Iris pigment epithelial cell (primary cell): Measurements from ENCODE around the gene SWI5.
A peak's percentile ranks its signal among the peaks of the same experiment; 100 is the strongest.

Experiments
- DNase-seq: peaks from one replicate; pipeline ENCODE4 v3.0.0-alpha.2; 2011; ENCODE audit warnings: low read depth

The SWI5 gene

DNA sequence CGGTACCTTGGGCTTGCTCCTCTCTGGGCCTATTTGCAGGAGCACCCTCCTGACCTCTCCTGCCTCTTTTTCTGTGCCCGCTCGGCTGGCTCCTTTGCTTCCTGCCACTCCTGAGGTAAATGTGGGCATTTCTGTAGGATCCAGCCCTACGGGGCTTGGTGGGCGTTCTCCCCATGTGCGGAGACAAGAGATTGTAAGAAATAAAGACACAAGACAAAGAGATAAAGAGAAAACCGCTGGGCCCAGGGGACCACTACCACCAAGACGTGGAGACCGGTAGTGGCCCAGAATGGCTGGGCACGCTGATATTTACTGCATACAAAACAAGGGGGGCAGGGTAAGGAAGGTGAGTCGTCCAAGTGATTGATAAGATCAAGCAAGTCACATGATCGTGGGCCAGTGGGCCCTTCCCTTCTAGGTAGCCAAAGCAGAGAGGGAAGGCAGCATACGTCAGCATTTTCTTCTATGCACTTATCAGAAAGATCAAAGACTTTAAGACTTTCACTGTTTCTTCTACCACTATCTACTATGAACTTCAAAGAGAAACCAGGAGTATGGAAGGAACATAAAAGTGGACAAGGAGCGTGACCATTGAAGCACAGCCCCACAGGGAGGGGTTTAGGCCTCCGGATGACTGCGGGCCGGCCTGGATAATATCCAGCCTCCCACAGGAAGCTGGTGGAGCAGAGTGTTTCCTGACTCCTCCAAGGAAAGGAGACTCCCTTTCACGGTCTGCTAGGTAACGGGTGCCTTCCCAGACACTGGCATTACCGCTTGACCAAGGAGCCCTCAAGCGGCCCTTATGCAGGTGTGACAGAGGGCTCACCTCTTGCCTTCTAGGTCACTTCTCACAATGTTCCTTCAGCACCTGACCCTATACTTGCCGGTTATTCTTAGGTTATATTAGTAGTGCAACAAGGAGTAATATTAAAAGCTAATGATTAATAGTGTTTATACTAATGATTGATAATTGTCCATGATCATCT, 3.3 kb downstream of the SWI5 start:
- peak; percentile 37 for DNase-seq

DNA sequence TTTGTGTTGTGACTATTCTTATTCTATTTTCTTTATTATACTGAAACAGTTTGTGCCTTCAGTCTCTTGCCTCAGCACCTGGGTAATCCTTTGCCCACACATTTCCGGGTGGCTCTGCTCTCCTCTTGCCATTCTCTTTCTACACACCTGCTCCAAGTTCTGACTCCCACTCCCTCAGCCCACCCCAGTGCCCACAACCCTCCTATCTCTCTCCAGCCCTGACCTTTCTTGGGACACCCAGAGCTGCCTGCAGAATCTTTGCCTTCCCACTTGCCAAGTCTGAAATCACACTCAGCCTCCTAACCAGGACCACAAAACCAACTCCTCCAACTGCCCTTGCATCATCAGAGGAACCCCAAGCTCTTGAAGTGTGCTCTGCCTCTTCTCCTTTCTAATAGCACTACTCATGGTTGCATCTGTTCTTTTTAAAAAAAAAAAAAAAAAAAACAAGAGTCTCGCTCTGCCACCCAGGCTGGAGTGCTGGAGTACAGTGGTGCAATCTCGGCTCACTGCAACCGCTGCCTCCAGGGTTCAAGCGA, 4.1 kb downstream of the SWI5 start:
- DNase-seq: peak; percentile 19

DNA sequence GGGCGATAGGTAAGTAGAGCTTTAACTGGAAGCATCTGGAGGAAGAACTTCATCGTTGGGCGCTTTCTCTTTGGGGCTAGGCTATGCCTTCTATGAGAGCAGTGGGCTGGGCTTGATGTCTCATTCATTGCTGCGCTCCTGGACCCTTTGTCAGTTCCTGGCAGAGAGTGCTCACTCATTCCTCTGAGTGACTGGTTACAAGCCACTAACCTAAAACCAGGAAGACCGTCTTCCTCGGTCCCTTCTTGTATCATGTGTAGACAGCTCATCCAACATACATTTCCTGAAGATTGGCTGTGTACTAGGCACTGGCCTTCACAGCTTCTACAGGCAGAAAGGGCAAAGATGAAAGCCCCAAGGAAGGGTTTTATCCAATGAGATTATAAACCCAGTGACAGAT, 6.4 kb downstream of the SWI5 start:
- DNase-seq: peak; percentile 82

DNA sequence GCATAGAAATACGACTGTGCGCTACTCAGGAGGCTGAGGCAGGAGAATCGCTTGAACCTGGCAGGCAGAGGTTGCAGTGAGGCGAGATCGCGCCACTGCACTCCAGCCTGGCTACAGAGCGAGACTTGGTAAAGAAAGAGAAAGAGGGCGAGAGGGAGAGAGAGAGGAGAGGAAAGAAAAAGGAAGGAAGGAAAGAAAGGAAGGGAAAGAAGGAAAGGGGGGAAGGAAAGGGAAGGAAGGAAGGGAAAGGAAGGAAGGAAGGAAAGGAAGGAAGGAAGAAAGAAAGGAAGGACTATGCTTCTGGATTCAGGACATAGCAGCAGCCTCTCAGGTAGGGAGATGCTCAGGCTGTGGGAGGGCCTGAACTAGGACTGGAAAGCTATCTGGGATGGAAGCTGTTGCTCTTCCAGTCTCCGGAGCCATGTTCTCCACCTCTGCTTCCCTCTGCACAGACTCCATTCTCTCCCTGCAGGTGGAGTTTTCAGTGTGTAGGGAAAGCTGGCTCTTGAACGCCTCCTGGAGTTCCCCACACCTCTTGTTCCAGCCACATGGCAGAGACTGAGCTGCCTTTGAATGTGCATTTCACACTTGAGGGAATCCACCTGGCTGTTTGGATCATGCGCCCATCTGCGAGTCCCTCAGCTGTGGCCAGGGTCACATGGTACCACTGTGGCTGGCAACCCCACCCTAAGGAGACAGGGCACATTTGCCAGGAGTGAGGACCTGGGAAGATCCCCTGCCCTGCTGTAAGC, 9.1 kb downstream of the SWI5 start:
- DNase-seq: no peak

DNA sequence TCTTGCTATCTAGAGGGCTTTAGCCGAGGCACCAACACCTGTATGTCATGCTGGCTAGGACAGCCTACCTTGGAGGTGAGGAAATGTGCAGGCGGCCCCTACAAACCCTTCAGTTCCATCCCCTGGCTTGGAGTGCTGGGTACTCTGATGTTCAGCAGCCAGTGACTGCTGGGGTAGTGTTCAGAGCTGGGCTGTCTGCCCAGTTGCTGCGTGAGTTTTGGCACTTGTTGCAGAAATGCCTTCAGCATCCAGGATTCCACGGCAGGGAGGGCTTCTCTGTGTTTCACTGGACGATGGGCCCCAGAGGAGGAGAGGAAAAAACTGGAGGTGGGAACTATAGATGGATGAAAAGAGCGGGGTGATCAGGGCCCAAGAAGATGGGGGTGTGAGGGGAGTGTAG, 10.4 kb downstream of the SWI5 start:
- peak; percentile 61 for DNase-seq

DNA sequence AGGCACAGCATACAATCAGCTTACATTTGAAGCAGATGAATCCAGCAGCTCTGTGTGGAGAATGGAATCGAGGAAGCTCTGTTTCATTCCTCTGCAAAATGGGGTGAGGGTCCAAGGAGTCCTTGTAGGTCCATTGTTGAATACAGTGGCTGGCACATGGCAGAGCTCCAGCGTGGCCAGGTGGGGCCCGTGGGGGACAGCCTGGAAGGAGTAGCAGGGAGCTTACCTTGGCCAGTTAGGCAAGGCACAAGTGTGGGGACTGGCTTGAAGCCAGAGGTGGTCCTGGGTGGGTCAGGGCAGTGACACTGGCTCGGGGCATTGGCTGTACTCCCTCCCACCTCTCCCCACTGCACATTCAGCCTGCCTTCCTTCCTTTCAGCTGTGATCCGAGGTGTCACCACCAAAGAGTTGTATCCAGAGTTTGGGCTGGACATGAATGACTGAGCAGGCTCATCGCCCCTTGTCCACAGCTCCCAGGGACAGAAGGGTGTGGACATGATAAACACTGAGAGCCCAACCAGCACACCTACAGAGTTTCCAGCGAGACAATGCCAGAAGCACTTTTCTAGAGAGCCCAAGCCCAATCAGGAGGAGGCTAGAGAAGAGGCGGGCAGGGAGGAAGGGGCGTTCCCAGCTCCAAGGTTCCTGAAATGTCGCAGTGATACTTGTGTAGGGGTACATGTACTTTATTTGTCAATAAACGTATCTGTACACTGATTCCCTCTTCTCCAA, 12.4 kb downstream of the SWI5 start:
- DNase-seq: no peak

DNA sequence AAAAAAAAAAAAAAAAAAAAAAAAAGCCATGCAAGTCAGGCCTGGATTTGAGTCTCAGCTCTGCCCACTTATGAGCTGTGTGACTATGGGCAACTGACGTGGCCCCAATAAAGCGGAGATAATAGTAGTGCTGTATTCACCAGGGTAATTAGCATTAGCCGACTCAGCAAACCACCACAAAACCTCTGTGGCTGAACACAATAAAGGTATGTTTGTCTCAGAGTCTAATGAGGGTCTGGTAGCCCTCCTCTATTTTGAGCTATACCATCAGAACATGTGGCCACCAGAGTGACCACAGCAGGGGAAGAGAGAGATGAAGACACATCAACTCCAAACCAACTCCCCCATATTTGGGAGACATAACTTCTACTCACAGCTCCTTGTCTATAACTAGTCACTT, 15.9 kb downstream of the SWI5 start:
- no peak for DNase-seq

DNA sequence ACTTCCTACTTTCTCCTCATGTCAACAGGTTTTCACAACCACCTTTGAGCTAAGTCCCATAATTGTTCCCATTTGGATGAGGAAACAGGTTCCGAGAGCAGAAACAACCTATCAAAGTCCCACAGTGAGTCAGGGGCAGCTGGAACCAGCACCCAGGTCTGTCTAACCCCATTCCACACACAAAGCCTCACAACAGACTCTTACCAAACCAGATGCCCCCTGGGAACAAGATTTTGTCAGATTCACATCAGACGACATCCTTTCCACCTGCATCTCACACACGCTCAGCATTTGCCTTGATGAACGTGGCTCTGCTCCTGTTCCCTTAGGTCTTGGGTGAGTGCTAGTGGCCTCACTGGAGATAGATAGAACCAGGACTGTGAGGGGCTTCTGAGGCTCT, 17.0 kb downstream of the SWI5 start:
- no peak for DNase-seq

DNA sequence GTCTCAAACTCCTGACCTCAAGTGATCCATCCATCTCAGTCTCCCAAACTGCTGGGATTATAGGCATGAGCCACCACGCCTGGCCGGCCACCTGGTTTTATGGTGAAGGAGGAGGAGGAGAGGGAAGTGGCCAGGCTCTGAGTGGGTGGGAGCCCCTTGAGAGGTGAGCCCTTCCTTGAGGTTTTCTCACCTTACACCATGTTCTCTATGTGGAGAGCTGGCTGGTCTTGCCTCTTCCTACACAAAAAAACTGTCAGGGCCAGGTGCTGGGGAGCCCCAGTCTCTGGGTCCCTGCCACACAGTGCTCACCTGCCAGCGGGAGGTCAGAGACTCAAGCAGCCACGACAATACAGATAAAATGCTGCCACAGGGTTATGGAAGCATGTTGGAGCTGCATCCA, 18.1 kb downstream of the SWI5 start:
- no peak for DNase-seq

DNA sequence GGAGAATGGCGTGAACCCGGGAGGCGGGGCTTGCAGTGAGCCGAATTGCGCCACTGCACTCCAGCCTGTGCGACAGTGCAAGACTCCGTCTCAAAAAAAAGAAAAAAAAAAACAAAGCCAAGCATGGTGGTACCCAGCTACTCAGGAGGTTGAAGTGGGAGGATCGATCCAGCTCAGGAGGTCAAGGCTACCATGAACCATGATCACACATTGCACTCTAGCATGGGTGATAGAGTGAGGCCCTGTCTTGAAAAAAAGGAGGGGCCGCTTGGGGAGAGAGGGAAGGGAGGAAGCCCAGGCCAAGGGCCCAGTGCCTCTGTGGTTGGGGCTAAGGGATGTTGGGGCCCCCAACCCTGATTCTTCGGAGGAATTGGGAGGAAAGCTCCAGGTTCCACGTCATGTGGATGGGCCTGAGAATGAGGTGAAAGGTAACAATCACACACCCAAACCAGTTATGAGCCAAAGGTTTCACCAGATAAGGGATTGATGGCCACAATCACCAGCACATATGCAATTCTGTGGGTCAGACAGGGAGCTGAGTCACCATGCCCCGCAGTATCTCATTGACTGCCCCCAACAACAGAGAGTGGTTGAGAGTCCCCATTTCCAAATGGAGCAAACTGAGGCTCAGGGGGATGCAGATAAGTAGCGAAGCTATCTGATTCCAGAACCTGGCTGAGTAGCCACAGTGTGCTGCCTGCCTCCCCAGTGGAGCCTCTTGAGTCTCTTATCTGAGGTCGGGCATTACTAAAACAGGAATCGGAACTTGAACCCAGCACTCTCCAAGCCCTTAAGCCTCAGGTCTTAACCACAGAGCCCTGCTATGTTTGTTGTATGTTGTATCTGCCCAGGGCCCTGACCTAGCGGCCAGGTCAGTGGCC, 20.5 kb downstream of the SWI5 start:
- DNase-seq: no peak

DNA sequence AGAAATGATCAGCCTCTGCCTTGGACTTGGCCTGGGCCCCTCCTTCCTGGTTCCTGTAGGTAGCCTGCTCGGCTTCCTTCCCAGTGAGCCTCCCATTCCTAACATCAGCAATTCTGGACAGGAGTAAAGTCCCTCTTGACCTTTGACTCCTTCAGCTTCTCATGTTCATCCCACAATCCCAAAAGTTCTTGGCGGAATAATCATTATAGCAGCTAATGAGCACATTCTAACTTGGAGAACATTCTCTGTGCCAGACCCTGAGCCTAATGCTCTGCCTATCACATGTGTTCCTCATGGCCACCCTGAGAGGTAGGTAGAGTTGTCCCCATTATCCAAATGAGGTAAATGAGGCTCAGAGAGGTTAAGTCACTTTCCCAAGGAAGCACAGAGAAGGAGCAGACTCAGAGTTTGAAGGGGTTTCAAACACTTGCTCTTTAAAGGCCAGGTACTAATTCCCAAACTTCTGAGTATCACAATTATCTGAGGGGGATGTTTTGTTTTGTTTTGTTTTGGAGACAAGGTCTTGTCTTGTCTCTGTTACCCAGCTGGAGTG, 21.2 kb downstream of the SWI5 start:
- no peak for DNase-seq

DNA sequence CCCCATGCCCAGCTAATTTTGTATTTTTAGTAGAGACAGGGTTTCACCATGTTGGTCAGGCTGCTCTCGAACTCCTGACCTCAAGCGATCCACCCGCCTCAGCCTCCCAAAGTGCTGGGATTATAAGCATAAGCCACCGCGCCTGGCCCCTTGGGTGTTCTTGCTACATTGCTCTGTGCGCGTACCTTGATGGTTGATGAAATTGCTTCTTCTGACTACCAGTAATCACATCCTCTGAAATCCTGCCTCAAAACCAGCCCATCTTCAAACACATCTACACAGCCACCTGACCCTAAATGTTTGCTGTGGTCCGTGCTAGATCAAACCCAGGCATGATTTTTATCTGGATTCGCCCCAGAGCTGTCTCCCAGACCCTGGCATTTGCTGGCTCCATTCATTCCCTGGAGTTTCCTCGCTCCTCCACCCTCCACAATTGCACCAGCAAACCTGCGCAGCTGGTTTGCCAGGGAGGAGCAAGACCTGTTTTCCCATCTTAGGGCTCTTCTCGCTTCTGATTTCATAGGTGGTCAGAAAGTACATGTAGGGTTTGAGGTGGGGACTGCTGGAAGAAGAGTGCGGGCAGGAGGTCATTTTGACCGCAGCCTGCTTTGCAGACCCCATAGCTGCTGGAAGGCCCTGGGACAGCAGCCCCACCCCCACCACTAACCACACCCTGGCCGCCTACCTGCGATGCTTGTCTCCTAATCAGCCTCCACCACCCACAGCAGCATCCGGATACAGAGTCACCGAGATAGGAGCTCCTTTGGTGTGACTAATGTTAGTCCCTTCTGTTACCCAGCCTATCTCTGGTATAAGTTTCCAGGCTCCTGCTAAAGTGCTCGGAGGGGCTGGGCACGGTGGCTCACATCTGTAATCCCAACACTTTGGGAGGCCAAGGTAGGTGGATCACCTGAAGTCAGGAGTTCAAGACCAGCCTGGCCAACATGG, 22.7 kb downstream of the SWI5 start:
- no peak for DNase-seq

DNA sequence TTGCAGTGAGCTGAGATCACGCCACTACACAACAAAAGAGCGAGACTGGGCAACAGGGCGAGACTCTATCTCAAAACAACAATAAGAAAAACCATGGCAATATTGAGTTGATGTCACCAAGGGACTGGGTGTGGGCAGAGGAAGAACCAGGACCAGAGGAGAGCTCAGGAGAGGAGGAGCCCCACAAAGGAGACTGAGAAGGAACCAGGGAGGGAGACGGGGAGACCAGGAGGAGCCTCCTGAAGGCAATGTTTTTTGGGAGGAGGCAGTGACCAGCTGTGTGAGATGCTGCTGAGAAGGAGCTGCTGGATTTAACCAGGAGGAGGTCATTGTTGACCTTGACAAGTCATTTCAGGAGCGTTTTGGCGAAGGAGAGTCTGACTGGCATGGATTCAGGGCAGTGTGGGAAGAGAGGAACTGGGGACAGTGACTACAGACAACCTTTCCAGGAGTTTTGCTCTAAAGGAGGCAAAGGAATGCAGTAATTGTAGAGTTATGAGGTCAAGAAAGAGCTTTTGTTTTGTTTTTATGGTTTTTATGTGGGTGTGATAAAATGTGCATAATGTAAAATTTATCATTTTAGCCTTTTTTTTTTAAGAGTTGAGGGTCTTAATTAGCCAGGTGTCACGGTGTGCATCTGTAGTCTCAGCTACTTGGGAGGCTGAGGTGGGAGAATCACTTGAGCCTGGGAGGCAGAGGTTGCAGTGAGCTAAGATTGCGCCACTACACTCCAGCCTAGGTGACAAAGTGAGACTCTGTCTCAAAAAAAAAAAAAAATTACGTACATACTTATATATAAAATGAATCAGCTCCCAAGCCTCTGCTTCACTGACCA, 28.3 kb downstream of the SWI5 start:
- DNase-seq: no peak

DNA sequence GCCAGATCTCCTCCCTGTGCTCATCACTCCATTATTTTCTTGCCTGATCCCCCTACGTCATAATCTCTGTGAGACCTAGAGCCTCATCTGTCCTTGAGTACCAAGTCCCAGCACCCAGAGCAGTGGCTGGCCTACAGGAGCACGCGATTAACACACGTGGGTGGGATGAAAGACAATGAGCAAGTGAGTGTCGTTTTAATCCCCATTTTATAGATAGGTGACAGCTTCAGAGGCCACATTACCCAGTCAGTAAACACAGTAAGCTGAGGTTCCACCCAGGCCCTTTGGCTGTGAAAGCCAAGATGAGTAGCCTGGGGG, 28.9 kb downstream of the SWI5 start:
- peak; percentile 36 for DNase-seq

DNA sequence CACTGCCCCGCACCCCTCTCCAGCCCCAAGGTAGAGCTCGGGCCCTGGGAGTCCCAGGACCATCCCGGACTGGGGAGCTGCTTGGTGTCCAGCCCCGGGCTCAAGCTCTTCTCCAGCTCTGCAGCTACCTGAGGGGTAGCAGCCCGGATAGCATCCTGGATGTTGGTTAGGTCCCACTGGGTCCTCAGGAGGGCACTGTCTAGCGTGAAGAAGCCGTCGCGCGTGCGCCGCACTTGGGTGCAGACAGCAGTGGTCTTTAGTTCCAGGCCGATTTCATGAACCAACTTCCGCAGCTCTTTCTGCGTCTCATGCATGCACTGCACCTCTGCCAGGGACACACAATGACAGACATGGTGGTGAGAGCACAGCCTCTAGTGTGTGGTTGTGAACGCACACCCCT, 33.5 kb downstream of the SWI5 start:
- no peak for DNase-seq

DNA sequence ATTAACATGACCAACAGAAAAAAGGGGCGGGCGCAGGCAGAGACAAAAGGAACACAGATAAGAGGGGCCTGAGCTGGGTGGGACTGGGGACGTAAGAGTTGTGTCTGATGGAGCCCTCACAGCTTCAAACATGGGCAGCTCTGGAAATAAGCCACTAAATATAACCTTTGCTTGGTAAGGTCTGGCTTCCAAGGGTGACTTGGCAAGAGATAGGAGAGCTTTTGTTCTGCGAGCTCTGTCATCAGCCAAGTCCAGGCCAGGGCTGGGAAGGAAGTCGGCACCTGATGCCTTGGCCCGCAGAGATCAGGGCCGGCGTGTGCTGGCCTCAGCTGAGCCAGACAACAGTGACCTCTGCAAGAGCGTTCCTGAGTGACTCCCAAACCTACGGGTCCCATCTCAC, 34.4 kb downstream of the SWI5 start:
- DNase-seq: no peak

DNA sequence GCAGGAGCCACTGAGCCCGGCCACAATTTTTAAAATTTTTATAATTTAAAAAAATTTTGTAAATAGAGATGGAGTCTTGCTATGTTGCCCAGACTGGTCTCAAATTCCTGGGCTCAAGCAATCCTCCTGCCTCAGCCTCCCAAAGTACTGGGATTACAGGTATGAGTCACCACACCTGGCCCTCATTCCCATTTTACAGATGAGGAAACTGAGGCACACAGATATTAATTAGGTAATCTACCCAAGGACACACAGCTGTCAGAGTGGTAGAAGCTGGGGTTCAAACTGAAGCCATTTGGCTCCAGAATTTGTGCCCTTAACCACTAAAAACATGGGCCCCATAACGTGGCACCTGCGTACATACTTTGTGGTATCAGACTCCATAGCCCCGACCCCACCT, 38.6 kb downstream of the SWI5 start:
- DNase-seq: no peak

DNA sequence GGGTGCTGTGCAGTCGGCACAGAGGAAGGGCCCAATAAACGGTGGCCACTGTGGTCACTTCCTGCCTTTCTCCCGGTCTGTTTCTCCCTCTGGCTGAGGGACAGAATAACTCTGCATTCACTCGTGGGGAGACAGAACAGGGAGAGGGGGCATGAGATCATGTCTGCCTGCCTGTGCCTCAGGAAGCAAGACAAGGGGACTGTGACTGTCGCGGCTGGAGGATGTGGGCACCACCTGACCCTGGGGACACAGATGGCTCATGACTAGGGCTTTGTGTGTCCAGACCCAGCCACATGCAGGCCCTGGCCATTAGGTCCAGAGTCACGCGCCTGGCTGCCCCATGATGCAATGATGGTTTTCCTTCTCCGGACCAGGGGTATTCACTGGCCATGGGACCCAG, 40.3 kb downstream of the SWI5 start:
- DNase-seq: no peak

DNA sequence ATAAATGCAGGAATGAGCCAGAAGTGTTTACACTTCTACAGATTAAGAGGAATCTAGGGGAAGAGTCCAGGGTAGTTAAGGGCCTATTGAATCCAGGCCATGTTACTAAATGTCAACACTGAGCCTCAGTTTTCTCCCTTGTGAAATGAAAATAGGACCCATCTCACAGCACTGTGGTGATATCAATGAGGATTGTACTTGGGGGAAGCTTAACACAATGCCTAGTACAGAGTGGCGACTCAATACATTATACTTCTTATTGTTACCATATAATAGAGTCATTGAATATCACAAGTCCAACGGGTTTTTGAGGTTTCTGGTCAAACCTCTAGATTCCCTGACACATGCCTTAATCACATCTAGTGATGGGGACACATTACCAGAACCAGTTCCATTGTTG, 41.6 kb downstream of the SWI5 start:
- DNase-seq: no peak
